ENCODE results near the gene CDC42SE2.
"Not testable (repeated sequence)": the region's sequence is repeated elsewhere in the genome, so short reads cannot be mapped to it uniquely, and the experiment has no call there.

Gene CDC42SE2

DNA sequence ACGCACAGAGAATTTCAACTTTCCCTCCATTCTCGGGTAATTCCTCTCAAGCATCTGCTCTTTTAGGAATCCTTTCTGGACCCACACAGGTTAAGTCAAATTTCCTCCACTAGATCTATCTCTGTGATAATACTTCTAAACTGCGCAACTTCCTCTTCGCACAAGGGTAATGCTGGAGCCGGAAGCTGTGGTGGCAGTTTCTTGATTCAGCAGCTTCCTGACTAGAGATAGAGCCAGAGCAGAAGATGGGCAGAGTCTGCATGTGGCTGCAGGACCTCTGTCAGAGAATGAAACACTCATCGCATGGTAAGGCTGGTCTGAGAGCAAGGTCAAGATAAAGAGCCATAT lies 11.1 kb upstream of the CDC42SE2 start:
- no peak for DNase-seq

DNA sequence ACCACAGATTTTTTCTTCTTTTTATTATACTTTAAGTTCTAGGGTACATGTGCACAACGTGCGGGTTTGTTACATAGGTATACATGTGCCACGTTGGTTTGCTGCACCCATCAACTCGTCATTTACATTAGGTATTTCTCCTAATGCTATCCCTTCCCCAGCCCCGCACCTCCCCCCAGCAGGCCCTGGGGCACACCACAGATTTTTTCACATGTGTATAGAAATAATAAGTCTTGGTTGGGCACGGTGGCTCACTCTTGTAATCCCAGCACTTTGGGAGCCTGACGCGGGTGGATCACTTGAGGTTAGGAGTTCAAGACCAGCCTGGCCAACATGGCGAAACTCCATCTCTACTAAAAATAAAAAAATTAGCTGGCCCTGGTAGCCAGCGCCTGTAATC lies 9.8 kb upstream of the CDC42SE2 start:
- DNase-seq: not testable (repeated sequence)

DNA sequence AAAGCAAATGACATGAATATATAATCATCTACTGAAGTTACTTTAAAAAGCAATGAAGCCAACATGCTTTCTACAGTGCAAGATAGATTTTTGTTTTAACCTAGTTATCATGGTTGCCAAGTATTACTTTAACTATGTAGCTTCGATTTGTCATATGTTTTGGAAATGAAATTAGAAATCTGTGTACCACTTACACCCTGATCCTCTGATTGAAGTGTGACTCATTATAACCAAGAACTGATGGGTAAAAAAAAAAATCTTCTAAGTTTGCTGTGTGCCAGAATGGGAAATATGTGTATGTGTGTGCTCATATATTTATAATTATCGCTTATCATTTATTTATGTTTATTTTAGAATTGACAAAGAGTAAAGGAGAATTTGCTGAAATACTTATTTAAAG lies 9.1 kb upstream of the CDC42SE2 start:
- DNase-seq: no peak

DNA sequence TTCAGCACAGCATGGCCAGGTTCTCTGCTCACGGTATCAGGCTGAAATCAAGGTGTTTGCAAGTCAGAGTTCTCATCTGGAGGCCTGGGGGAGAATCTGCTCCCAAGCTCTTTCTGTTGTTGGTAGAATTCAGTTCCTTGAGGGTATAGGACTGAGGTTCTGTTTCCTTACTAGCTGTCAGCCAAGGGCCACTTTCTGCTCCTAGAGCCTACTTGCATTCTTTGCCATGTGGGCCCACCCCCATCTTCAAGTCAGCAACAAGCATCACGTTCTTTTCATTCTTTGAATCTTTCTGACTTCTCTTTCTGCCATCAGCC lies 7.4 kb upstream of the CDC42SE2 start:
- no peak for DNase-seq

DNA sequence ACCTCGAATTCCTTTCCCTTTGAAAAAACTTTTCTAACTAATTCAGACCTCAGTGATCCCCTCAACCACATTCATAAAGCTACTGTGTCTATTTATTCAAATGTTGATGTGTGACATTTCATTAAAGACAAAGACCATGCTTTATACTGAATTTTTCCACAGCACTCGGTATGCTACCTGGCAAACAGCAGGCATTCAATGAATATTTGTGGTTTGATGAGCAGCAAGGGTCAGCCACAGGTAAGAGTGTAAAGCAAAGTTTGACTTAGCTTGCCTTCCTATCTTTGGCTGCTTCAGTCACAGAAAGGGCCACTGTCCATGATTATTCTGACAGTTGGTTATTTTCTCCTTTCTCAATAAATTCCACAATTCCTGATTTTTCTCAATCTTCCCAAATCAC lies 5.1 kb upstream of the CDC42SE2 start:
- no peak for DNase-seq

DNA sequence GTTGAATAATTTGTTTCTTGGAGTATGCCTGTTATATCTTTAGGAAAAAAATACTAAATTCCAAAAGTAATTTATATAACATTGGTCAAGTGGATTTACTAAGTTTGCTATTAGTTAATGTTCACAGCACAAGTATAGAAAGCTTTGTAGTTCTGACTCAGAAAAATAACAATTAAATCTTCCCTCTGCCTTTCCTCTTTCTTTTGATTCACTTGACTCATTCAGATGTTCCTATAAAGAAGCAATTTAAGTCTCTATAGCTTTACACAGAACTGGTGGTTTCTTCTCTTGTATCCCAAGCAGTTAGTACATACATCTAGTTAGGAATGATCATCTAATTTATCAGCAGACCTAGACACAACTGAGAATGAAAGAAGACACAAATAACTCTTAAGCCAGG lies 4.5 kb upstream of the CDC42SE2 start:
- no peak for DNase-seq

DNA sequence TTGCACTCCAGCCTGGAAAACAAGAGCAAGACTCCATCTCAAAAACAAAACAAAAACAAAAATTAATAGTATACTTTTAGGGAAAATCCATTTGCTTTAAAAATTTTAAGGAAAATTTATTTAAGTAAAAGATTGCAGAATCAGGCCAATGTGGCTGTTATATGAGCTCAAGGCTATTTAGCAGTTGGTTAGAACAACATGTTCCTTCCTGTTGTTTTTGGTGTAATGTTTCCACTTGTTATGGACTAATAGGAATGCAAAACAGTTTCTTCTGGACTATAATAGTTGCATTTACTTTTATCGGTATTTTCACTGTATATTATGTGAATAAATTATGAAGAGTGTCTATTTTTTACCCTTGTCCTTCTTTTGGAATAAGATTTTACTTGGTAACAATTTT lies 3.0 kb upstream of the CDC42SE2 start:
- DNase-seq: no peak

DNA sequence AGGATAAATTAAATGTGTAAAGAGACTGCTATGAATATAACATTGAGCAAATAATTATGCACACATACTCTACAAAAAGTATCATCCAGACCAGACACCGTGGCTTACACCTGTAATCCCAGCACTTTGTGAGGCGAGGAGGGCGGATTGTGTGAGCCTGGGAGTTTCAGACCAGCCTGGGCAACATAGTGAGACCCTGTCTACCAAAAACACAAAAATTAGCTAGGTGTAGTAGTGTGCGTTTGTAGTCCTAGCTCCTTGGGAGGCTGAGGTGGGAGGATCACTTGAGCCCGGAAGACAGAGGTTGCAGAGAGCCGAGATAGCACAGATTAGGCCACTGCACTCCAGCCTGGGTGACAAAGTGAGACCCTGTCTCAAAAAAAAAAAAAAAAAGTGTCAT lies 2.4 kb upstream of the CDC42SE2 start:
- DNase-seq: no peak

DNA sequence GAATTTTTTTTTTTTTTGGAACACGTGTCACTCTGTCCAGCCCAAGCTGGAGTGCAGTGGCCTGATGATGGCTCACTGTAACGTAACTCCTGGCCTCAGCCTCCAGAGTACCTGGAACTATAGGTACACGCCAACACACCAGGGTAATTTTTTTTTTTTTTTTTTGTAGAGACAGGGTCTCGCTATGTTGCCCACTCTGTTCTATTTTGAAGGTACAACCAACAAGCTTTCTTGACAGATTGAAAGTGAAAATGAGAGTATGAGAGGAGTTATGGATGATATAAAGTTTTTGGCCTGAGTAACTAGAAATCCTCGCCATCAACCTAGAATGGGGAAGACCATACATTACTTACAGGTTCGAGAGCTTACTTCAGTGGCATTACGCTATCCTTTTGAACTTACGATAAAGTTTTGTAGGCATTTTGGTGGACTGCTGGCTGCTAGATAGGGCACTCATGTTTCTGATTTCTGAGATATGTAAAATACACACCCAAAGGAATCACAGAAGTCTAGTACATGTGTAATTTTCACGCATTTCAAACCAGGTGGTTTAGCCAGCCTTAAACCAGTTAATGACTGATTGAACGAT lies 806 bp upstream of the CDC42SE2 start:
- no peak for DNase-seq

DNA sequence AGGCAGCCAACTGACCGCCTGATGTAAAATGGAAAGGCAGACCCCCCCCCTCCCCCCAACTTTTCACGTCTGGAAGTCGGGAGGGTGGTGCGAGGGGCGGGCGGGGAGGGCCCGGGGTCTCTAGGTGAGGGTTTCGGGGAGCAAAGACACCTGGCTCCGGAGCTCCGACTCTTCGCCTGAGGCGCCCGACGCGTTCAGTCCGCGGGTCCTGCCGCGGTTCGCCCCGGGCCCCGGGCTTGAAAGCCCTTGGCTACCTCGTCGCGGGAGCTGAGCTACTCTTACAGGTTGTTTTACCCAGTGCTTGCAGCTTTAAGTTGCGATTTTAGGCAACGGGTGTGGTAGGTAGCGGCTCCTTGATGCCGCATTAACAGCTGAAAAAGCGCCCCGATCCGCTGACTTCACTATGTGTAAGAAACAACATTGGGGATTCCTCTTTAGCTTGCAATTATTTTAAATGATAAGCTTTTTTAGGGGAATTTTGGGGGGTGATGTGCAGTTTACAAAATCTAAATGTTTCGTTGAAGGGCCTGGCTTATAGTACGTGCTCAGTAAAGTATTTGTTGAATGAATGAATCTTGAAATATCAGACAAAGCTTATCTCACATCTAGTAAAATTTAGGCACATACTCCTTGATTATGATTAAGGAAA lies 722 bp downstream of the CDC42SE2 start:
- DNase-seq: peak; percentile 1

DNA sequence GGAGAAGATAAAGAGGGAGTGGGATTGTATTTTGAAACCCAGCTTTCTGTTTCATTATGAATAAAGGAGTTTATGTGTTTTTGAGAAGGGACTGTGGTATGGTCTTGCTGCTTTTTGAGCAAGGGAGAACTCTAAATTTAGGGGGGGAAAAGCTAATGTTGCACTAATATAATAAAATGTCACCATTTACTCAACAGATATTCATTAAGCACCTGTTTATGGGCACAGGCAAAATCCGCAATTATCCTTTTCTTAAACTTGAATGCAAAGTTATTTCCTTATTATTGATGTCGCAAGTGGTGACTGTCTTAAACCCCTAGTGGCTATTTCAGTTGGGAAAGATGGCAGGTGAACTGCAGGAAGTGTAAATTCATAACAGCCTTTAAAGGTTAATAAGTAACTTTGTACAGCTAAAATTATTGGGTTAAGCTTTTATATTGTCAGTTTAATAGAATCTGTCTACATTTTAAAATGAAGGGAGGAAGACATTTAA lies 1.5 kb downstream of the CDC42SE2 start:
- no peak for DNase-seq

DNA sequence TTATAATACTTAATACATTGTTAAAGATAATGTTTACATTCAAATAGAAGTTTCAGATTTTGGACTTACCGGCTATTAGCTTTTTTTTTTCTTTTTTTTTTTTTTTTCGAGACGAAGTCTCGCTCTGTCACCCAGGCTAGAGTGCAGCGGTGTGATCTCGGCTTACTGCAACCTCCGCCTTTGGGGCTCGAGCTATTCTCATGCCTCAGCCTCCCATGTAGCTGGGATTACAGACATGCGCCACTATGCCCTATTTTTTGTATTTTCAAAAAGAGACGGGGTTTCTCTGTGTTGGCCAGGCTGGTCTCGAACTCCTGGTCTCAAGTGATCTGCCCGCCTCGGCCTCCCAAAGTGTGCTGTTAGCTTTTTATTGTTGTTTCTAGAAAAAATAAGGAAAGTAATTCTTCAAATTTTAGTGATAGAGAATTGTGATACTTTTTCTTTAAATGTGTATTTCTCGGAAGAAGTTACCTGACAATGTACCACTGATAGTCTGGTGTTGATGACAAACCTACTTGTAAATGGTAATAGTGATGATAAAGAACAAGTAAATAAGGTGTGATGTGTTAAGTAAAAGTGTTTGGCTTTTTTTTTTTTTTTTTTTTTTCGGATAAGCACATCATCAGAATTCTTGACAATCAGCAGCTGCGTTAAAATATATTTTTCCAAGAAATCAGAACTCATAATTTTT lies 2.7 kb downstream of the CDC42SE2 start:
- no peak for DNase-seq

DNA sequence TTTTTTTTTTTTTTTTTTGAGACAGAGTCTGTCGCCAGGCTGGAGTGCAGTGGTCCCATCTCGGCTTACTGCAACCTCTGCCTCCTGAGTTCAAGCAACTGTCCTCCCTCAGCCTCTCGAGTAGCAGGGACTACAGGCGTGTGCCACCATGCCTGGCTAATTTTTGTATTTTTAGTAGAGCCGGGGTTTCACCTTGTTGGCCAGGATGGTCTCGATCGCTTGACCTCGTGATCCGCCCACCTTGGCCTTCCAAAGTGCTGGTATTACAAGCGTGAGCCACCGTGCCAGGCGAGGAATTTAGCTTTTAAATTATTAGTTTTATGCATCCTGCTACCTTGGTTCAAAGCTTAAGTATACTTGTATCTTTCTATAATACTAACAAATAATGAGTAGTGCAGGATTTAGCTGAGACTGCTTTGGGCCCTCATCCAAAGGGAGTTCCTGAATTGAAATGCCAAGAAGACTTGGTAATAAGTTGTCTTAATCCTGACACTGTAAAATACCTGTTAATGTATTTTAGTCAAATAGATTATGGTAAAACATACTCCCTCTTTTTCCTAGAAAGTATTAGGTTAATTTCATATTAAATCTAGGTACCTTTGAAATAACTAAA lies 5.0 kb downstream of the CDC42SE2 start:
- no peak for DNase-seq

DNA sequence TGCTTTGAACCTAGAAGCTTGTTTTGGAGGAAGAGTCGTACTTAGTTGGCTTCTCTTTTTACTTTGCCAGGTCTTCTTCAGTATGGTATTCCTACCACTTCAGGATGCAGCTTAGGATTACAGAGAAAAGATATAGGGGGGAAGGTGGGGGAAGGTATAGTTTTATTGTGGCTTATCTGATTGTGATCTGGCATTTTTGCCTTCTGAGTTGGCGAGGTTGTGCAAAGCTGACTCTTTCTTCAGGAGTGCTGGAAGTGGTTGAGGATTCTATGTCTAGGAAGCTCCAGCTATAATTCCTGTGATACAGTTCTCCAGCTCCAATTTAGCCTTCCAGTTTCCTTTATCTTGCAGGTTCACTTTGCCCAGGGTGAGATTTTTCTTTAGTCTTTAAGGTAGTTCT lies 7.0 kb downstream of the CDC42SE2 start:
- DNase-seq: no peak

DNA sequence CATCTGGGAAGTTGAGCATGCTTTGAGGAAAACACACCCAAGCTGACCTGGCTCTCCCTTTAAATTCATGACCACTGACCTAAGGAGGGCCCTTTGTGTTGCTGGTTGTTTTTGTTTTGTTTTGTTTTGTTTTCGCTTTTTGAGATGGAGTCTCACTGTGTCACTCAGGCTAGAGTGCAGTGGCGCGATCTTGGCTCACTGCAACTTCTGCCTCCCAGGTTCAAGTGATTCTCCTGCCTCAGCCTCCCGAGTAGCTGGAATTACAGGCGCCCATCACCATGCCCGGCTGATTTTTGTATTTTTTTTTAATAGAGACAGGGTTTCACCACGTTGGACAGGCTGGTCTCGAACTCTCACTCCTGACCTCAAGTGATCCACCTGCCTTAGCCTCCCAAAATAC lies 8.0 kb downstream of the CDC42SE2 start:
- DNase-seq: not testable (repeated sequence)

DNA sequence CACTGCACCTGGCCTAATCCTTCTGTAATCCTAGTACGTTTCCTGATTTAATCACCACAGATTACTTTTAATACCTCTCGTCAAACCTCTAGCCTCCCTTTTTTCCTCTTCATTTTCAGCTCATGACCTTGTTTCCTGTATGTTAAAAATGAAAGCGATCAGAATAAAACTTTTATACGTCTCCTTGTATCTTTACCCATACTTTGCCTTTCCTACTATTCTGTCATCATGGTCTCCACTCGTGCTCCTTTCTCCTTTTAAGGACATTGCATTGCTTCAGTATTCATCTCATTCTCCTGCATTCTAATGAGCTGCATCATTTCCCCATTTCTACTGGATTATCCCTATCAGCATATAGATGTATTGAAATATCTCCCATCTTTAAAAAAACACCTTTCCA lies 8.5 kb downstream of the CDC42SE2 start:
- no peak for DNase-seq

DNA sequence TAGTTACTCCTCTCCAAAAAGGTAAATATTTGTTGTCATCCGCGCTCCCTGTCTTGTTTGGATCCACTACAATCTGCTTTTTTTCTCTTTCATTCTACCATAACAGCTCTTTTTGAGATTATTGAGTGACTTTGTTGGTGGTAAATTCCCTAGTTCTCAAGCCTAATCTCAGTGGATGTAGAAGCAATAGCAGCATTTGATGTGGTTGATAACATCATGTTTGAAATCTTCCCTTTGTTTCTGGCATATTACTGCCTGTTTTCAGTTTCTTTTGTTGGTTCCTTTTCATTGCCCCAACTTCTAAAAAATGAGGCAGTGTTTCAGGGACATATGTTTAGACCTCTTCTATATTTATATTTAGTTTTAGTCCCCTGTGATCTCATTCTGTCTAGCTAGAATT lies 8.9 kb downstream of the CDC42SE2 start:
- DNase-seq: no peak

DNA sequence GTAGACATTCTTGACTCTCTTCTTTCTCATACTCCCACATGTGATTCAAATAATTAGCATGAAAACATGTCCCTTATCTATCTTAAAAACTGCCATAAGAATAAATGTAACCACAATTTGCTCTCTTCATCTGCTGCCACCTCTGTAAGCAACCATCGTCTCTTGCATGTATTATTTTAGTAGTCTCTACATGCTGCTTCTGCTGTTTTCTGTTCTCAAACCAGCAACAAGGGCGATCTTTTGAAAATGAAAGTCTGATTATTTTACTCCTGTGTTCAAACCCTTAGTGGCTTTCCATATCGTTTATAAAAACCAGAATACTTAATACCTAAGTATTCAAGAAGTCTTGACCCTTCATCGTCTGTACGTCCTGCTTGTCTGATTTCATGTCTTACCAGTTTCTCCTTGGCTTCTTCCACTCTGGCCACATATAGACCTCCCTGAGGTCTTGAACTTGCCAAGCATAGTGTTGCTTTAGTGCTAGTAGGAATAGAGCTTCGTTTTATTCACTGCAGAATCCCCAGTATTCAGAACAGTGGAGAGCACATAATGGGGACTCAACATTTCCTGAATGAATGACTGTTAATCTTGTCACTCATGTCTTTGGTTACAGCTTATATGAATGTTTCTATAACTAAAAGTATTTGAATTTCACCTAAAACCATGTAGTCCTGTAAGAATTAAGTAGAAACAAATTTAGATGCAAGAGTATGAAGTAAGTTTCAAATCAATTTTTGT lies 10.6 kb downstream of the CDC42SE2 start:
- DNase-seq: no peak

DNA sequence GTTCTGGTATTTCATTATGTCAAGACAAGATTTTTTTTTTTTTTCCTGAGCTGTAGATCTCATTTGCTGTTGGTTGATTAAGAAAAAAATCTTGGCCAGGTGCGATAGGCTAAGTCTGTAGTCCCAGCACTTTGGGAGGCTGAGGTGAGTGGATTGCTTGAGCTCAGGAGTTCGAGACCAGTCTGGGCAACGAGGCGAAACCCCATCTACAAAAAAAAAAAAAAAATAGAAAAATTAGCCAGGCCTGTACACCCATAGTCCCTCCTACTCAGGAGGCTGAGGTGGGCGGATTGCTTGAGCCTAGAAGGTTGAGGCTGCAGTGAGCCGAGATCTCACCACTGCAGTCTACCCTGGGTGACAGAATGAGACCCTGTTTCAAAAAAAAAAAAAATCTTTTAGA lies 12.2 kb downstream of the CDC42SE2 start:
- DNase-seq: no peak

DNA sequence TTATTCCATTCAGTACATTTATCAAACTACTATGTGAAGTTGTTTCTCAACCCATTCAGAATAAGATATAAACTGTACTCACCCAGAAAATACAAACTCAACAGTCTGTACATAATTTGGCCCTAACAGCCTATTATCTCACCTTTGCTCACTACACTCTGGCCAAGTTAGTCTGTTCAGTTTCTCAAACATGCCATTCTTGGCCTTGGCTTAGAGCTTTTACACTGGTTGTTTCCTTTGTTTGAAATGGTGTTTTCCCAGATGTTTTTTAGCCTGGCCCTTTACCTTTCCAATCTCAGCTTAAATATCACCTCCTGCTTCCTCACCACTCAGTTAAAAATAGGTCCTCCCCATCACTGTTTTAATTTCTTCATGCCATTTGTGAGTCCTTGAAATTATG lies 13.6 kb downstream of the CDC42SE2 start:
- no peak for DNase-seq

DNA sequence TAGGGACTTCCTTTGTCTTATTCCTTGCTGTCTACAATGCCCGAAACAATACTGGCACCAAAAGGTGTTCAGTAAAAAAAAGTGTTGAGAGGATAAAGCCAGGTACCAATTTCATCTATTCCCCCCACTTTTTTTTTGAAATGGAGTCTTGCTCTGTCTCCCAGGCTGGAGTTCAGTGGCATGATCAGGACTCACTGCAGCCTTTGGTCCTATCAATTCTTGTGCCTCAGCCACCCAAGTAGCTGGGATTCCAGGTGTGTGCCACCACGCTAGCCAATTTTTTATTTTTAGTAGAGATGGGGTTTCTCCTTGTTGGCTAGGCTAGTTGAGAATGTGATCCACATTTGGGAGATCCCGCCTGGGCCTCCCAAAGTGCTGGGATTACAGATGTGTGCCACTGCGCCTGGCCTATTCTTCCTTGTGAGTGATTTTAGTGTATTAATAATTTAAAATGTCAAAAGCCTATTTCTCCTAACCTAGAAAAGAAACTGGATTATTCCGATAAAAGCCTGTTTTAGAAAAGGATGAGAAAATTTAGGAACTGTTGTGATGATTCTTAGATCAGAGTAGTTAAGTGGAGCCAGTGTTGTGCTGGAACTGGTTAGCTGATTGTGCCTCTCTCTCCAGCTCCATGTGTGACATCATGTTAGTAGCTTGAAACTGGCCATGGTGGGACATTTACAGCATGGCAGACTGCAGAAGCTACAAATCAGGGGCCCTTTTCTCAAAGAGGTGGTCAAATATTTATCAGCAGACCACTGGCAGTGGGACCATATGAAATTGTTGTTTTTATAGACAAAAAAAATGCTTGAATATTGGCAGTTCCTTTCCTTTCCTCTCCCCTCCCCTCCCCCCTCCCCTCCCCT lies 14.3 kb downstream of the CDC42SE2 start:
- DNase-seq: no peak

DNA sequence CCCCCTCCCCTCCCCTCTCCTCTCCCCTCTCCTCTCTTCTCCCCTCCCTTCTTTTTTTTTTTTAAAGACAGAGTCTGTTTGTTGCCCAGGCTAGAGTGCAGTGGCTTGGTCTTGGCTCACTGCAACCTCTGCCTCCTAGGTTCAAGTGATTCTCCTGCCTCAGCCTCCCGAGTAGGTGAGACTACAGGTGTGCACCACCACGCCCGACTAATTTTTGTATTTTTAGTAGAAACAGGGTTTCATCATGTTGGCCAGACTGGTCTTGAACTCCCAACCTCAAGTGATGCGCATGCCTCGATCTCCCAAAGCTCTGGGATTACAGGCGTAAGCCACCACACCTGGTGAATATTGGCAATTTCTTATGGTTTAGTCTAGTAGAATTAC lies 14.9 kb downstream of the CDC42SE2 start:
- not testable (repeated sequence) for DNase-seq

DNA sequence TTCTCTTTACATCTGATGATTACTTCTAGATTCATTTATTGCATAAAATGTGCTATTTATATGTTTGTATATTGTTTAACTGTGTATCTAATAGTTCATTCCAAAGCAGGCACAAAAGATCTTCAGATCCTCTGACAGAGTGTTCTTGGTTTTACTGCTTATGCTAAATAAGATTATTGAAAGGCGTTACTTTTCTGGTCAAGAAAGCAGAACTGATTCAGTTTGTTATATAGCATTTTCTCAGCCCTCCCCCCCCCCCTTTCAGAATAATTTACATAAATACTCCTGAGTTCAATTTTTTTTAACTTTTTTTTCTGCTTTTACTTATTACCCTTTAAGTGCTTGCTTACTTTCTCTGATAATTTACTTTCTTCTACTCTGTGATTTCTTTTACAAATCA lies 15.4 kb downstream of the CDC42SE2 start:
- no peak for DNase-seq

Measured in NCI-H1092 (cell line).